ENCODE results near the gene NET1. TPM values are rescaled to one million over a fixed set of nuclear protein-coding genes. Genes with fewer than 3 reads are reported as not detected.
"Not testable (repeated sequence)": the region's sequence is repeated elsewhere in the genome, so short reads cannot be mapped to it uniquely, and the experiment has no call there.

Gene NET1
- total RNA-seq, 4 donors from 2014 or later: 50.9 to 151 (median 112) TPM

DNA sequence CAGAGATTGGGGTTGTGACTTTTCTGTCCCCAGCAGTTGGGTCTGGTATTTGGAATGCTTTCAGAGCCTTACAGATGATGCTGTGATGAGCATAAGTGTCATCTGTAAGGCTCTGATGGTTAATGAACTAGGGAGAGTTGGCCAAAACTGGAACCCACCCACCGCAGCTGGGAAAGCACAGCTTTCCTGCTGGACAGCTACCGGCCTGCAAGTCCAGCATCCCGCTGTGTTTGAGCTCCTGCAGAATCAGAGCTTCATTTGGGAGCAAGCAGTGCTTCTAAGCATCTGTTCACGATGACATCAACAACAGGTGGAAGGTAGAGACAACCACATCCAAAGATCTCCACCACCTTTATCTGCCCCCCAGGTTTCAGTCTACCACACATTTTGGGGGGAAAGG is 35.9 kb upstream of the NET1 start:
- DNase-seq: no peak
- WGBS, 2 donors: 62 to 65% methylated on average over 4 of the region's 4 CpGs
- Histone ChIP-seq H3K36me3 (no peaks in the 10 kb centered on the region), H3K9me3 (no peaks in the 10 kb centered on the region), H3K4me3 (replicated peaks in 1 of 3) (no peak overlapping the region), H3K4me1 (no peaks in the 10 kb centered on the region), H3K27ac (no peak overlapping the region), H3K27me3 (no peaks in the 10 kb centered on the region)
- intact Hi-C loops (cut with DNase I): no loop called here
- TF ChIP-seq, protein P1, sequence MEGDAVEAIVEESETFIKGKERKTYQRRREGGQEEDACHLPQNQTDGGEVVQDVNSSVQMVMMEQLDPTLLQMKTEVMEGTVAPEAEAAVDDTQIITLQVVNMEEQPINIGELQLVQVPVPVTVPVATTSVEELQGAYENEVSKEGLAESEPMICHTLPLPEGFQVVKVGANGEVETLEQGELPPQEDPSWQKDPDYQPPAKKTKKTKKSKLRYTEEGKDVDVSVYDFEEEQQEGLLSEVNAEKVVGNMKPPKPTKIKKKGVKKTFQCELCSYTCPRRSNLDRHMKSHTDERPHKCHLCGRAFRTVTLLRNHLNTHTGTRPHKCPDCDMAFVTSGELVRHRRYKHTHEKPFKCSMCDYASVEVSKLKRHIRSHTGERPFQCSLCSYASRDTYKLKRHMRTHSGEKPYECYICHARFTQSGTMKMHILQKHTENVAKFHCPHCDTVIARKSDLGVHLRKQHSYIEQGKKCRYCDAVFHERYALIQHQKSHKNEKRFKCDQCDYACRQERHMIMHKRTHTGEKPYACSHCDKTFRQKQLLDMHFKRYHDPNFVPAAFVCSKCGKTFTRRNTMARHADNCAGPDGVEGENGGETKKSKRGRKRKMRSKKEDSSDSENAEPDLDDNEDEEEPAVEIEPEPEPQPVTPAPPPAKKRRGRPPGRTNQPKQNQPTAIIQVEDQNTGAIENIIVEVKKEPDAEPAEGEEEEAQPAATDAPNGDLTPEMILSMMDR (IDR thresholded peaks at IDR 0.05): no peak
- no peak for TF ChIP-seq POLR2A (IDR thresholded peaks at IDR 0.05)

DNA sequence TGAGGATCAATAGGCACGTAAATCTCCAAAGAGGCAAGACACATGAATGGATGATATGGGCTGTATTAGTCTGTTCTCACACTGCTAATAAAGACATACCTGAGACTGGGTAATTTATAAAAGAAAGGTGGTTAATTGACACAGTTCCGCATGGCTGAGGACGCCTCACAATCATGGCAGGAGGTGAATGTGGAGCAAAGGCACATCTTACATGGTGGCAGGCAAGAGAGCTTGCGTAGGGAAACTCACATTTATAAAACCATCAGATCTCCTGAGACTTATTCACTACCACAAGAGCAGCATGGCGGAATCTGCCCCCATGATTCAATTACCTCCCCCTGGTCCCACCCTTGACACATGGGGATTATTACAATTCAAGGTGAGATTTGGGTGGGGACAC is 33.2 kb upstream of the NET1 start:
- WGBS, 2 donors: 96% methylated on average over 5 of the region's 5 CpGs
- H3K9me3 ChIP-seq; H3K27me3 ChIP-seq; DNase-seq; intact Hi-C loops (cut with DNase I); H3K4me1 ChIP-seq; H3K27ac ChIP-seq; H3K36me3 ChIP-seq; H3K4me3 ChIP-seq (replicated peaks in 1 of 3): not testable (repeated sequence)

DNA sequence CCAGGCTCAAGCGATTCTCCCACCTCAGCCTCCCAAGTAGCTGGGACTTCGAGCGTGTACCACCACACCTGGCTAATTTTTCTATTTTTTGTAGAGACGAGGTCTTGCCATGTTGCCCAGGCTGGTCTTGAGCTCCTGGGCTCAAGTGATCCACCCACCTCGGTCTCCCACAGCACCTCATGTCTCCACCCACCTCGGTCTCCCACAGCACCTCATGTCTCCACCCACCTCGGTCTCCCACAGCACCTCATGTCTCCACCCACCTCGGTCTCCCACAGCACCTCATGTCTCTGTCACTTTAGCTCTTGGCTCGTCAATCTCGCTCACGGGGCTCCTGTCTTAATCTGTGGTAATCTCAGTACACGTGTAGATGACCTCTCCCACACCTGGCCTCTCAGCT is 32.0 kb upstream of the NET1 start:
- not testable (repeated sequence) for H3K4me1 ChIP-seq; H3K36me3 ChIP-seq; H3K27me3 ChIP-seq; H3K4me3 ChIP-seq (replicated peaks in 1 of 3); H3K27ac ChIP-seq; H3K9me3 ChIP-seq; DNase-seq
- intact Hi-C loops (cut with DNase I): loop anchor here (10.0 kb wide), 2 partner anchors 286 to 546 kb away; partner anchors contain the start of gene AKR1C3
- WGBS, 2 donors: 94% methylated on average over 12 of the region's 12 CpGs

DNA sequence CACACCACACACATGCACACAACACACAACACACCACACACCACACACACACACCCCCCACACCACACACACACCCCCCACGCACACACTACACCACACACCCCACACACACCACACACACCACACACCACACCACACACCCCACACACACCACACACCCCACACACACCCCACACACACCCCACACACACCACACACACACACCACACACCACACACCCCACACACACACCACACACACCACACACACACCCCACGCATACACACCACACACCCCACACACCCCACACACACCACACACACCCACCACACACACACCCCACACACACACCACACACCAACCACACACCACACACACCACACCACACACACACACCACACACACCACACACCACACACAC is 31.2 kb upstream of the NET1 start:
- intact Hi-C loops (cut with DNase I): loop anchor here (10.0 kb wide), 2 partner anchors 286 to 546 kb away; partner anchors contain the start of gene AKR1C3
- no peaks in the 10 kb centered on the region for H3K27me3 ChIP-seq
- no peak for TF ChIP-seq POLR2A (IDR thresholded peaks at IDR 0.05)
- TF ChIP-seq, protein P1 (IDR thresholded peaks at IDR 0.05): no peak
- no peaks in the 10 kb centered on the region for H3K9me3 ChIP-seq
- WGBS, 2 donors: 90 to 92% methylated on average over 1 to 2 of the region's 2 CpGs
- no peak overlapping the region for H3K4me3 ChIP-seq (replicated peaks in 1 of 3)
- H3K4me1 ChIP-seq: peaks cover 0 to 3% of the 10 kb centered on the region in 2 donors
- H3K27ac ChIP-seq: no peak overlapping the region
- DNase-seq: no peak
- no peaks in the 10 kb centered on the region for H3K36me3 ChIP-seq

DNA sequence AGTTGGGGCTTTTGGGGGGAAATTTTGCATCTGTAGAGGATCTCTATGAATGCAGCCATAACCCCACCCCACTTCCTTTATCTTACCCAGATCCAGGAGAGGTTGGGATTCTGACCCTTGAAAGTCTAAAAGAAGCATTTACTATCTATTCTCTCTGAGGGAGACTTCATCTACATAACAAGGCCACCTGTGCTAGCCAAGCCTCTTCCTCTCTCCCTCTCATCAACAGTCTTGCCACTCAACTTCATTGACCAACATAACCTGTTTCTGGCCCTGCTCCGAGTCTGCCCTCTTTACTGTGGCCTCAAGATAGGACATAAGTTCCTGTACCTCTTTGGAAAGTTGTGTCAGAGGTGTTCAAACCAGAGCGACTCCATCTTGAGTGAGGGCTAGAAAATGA is 27.1 kb upstream of the NET1 start:
- Histone ChIP-seq H3K9me3 (no peaks in the 10 kb centered on the region), H3K27ac (no peak overlapping the region), H3K36me3 (no peaks in the 10 kb centered on the region), H3K4me1 (peaks cover 0 to 3% of the 10 kb centered on the region in 2 donors), H3K4me3 (replicated peaks in 1 of 3) (no peak overlapping the region), H3K27me3 (no peaks in the 10 kb centered on the region)
- 78 to 86% methylated on average over 2 of the region's 2 CpGs for WGBS, 2 donors
- intact Hi-C loops (cut with DNase I): loop anchor here (10.0 kb wide), 2 partner anchors 290 to 550 kb away; partner anchors contain the start of gene AKR1C3
- no peak for DNase-seq
- TF ChIP-seq, protein P1 (IDR thresholded peaks at IDR 0.05): no peak
- no peak for TF ChIP-seq POLR2A (IDR thresholded peaks at IDR 0.05)

DNA sequence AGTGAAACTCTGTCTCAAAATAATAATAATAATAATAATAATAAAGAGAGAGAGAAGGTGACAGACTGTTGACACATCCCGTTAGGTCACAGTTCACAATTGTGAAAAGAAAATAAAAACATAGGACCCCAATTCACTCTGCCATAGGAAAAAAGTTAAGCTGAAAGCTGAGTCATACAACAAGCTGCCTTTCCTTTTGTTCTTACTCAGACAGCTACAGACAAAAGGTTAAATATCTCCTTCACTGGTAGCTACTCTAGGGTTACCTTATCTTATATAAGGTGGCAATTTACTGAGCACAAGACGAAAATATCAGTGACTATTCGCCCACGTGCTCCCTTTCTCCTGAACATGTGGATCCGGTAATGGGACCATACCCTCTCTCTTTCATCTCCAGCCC is 25.2 kb upstream of the NET1 start:
- TF ChIP-seq, protein P1 (IDR thresholded peaks at IDR 0.05): no peak
- TF ChIP-seq POLR2A (IDR thresholded peaks at IDR 0.05): no peak
- no peaks in the 10 kb centered on the region for H3K36me3 ChIP-seq
- no peak for DNase-seq
- no peak overlapping the region for H3K4me3 ChIP-seq (replicated peaks in 1 of 3)
- no peaks in the 10 kb centered on the region for H3K9me3 ChIP-seq
- H3K27ac ChIP-seq: no peak overlapping the region
- H3K27me3 ChIP-seq: no peaks in the 10 kb centered on the region
- intact Hi-C loops (cut with DNase I): loop anchor here (10.0 kb wide), 2 partner anchors 292 to 552 kb away; partner anchors contain the start of gene AKR1C3
- 91 to 93% methylated on average over 5 of the region's 5 CpGs for WGBS, 2 donors
- H3K4me1 ChIP-seq: peaks cover 0 to 3% of the 10 kb centered on the region in 2 donors

All from thyroid gland (tissue), 4 donors.